Cardiac fibroblast (primary cell): Measurements from ENCODE around the gene USP28.

ENCODE experiments used
- DNase-seq, 2 donors: peaks; one replicate each; pipeline versions ENCODE4 v3.0.0 to v3.0.0-alpha.2; 2010; ENCODE audit warnings: low read depth in 2 of 2
- H3K4me3 ChIP-seq, 2 donors: replicated peaks in 1 of 2; 1 replicate in 1 of 2; 2 replicates in 1 of 2; pipeline ENCODE4 v1.5.1; 2011; ENCODE audit warnings: low read depth in 2 of 2, low read length in 2 of 2, mild to moderate bottlenecking in 2 of 2, moderate library complexity in 1 of 2
- TF ChIP-seq, protein P1 (sequence below): IDR thresholded peaks from one replicate; pipeline ENCODE4 v1.5.1; 2011; ENCODE audit warnings: low read depth, mild to moderate bottlenecking, low read length, inconsistent platforms

USP28 gene

DNA sequence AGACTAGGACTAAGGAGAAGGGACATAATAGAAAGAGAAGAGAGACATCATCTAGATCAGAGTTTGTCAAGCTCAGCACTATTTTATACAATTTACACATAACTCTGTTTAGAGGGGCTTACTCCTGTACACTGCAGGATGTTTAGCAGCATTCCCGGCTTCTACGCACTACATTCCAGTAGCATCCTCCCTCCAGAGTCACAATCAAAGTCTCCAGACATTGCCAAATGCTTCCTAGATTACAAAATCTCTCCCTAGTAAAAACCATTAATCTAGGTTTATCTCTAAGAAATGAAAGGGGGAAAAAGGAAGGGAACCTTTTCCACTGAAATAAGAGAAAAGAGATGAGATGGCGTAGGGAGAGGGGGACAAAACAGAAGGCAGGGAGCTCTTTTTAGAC, 4.0 kb downstream of the USP28 start:
- TF ChIP-seq, protein P1, sequence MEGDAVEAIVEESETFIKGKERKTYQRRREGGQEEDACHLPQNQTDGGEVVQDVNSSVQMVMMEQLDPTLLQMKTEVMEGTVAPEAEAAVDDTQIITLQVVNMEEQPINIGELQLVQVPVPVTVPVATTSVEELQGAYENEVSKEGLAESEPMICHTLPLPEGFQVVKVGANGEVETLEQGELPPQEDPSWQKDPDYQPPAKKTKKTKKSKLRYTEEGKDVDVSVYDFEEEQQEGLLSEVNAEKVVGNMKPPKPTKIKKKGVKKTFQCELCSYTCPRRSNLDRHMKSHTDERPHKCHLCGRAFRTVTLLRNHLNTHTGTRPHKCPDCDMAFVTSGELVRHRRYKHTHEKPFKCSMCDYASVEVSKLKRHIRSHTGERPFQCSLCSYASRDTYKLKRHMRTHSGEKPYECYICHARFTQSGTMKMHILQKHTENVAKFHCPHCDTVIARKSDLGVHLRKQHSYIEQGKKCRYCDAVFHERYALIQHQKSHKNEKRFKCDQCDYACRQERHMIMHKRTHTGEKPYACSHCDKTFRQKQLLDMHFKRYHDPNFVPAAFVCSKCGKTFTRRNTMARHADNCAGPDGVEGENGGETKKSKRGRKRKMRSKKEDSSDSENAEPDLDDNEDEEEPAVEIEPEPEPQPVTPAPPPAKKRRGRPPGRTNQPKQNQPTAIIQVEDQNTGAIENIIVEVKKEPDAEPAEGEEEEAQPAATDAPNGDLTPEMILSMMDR = no peak
- H3K4me3 ChIP-seq = no peak overlapping the region
- peak in 1 of 2 donors; percentile 44 for DNase-seq

DNA sequence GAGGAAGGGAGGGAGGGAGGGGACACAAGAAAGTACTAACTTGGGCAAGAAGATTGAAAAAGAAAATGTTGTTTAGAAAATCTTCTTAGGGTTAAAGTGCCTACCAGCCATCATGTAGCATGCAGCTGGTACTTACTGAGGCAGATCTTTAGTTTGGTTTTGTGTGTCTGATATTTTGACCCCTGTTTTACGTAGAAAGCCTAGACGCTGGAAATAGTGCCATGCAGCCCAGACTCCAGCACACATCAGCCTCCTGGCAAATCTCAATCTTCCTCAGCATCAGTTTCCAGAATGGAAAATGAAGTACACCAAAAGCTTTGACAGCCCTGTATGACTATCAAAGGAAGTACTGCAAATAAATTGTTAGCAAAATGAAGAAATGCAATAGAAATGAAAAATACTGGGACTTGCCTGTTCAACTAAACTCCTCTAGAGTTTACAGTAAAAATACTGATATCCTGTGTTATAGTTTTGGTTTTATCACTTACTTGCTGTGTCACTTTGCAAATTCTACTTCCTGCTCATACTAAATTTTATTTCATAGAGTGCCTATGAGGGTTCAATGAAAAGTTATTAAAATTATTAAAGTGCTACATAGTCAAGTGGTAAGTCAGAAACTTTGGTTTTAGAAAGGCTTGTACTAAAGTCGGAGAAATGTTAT, 7.4 kb downstream of the USP28 start:
- H3K4me3 ChIP-seq = no peak overlapping the region
- no peak for DNase-seq
- TF ChIP-seq, protein P1 = no peak

DNA sequence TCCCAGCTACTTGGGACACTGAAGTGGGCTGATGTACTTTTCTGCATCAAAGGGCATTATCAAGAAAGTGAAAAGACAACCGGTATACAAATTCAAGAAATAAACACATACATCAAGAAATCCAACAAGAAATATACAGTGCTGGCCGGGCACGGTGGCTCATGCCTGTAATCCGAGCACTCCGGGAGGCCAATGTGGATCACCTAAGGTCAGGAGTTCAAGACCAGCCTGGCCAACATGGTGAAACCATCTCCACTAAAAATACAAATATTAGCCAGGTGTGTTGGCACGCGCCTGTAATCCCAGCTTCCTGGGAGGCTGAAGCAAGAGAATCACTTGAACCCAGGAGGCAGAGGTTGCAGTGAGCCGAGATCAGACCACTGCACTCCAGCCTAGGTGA, 9.5 kb downstream of the USP28 start:
- no peak overlapping the region for H3K4me3 ChIP-seq
- TF ChIP-seq, protein P1 = no peak
- DNase-seq = no peak

DNA sequence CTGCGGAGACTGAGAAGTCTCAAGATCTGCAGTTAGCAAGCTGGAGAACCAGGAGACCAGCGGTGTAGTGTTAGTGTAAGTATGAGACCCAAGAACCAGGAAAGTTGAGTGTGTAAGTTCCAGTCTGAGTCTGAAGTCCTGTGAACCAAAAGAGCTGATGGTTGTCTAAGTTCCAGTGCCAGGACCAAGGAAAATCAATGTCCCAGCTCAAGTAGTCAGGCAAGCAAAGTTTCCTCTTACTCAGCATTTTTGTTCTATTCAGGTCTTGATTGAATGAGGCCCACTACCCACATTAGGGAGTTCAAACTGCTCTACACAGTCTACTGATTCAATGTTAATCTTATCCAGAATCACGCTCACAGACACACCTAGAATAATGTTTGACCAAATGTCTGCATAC, 11.0 kb downstream of the USP28 start:
- DNase-seq = no peak
- H3K4me3 ChIP-seq = no peak overlapping the region
- TF ChIP-seq, protein P1 = no peak

DNA sequence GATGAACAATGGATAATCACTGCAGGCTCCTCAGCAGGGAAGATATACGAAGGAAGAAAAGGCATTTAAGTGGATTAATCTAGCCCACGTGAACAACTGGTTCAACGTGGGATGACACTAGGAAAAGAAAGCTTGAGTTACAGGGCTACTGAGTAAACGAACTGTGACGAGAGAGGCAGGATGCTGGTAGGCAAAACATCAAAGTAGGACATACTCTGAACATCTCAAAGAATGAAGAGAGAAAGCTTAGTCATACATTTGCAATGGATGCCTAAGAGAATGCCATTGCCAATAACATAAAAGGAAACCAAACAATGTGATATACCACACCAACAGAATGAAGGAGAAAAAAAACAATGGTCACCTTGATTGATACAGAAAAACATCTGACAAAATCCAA, 12.9 kb downstream of the USP28 start:
- TF ChIP-seq, protein P1 = no peak

DNA sequence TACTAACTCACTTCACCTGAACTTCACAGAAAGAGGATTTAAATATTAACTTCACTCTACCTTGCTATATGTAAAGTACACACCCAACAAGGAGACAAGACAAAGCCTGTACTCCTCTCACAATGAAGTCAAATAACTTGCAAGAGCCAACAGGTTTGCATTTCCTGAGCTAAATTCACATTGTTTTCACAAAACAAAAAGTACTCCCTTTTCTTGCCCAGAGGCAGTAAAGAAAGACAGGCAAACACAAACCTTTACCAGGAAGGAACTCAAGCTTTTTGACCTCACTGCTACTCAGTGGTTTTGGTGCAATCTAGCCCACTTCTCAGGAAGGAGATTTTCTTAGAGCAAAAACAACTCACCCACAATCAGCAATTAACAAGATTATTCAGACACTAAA, 15.7 kb downstream of the USP28 start:
- no peak for DNase-seq
- H3K4me3 ChIP-seq = no peak overlapping the region
- TF ChIP-seq, protein P1 = no peak

More for the DNA sequence above, 12.9 kb downstream of the USP28 start:
- DNase-seq = peak; percentile 6 to 66
- no peak overlapping the region for H3K4me3 ChIP-seq
